ENCODE data around the gene UBAC1.
"Not testable (repeated sequence)": the region's sequence is repeated elsewhere in the genome, so short reads cannot be mapped to it uniquely, and the experiment has no call there.

Gene UBAC1

GRCh38 chr9:135896205-135896604 is 65.0 kb downstream of the UBAC1 start:
- Histone ChIP-seq H3K27me3 (ENCODE audit: control insufficient read depth, insufficient read depth, low read length) (no peaks in the 10 kb centered on the region), H3K36me3 (ENCODE audit: control insufficient read depth, low read depth, low read length) (peaks cover 2% of the 10 kb centered on the region), H3K27ac (ENCODE audit: low read length) (no peak overlapping the region), H3K9ac (ENCODE audit: low read length) (no peak overlapping the region), H3K9me3 (ENCODE audit: control insufficient read depth, low read depth, low read length) (no peaks in the 10 kb centered on the region), H3K4me3 (ENCODE audit: low read length) (no peak overlapping the region), H3K4me1 (ENCODE audit: control insufficient read depth, low read depth, low read length) (peaks cover 12% of the 10 kb centered on the region)

- no peak overlapping the region for H3K27ac ChIP-seq (ENCODE audit: low read length)
- no peak overlapping the region for H3K9ac ChIP-seq (ENCODE audit: low read length)
- no peaks in the 10 kb centered on the region for H3K27me3 ChIP-seq (ENCODE audit: control insufficient read depth, insufficient read depth, low read length)
- H3K4me1 ChIP-seq (ENCODE audit: control insufficient read depth, low read depth, low read length): peaks cover 20% of the 10 kb centered on the region
- no peak overlapping the region for H3K4me3 ChIP-seq (ENCODE audit: low read length)
- H3K36me3 ChIP-seq (ENCODE audit: control insufficient read depth, low read depth, low read length): peaks cover 2% of the 10 kb centered on the region
- H3K9me3 ChIP-seq (ENCODE audit: control insufficient read depth, low read depth, low read length): no peaks in the 10 kb centered on the region
These were observed 65.8 kb downstream of the UBAC1 start for GRCh38 chr9:135895202-135895848.

- no peaks in the 10 kb centered on the region for H3K9me3 ChIP-seq (ENCODE audit: control insufficient read depth, low read depth, low read length)
- H3K4me1 ChIP-seq (ENCODE audit: control insufficient read depth, low read depth, low read length): peaks cover 33% of the 10 kb centered on the region
- no peak overlapping the region for H3K27ac ChIP-seq (ENCODE audit: low read length)
- H3K4me3 ChIP-seq (ENCODE audit: low read length): no peak overlapping the region
- H3K9ac ChIP-seq (ENCODE audit: low read length): no peak overlapping the region
- H3K27me3 ChIP-seq (ENCODE audit: control insufficient read depth, insufficient read depth, low read length): no peaks in the 10 kb centered on the region
- H3K36me3 ChIP-seq (ENCODE audit: control insufficient read depth, low read depth, low read length): peaks cover 2% of the 10 kb centered on the region
These were observed 68.1 kb downstream of the UBAC1 start for GRCh38 chr9:135893104-135893503.

- H3K9ac ChIP-seq (ENCODE audit: low read length); H3K36me3 ChIP-seq (ENCODE audit: control insufficient read depth, low read depth, low read length); H3K4me3 ChIP-seq (ENCODE audit: low read length); H3K27me3 ChIP-seq (ENCODE audit: control insufficient read depth, insufficient read depth, low read length); H3K27ac ChIP-seq (ENCODE audit: low read length); H3K9me3 ChIP-seq (ENCODE audit: control insufficient read depth, low read depth, low read length): not testable (repeated sequence)
- H3K4me1 ChIP-seq (ENCODE audit: control insufficient read depth, low read depth, low read length): peaks cover 38% of the 10 kb centered on the region
These were observed 68.8 kb downstream of the UBAC1 start for GRCh38 chr9:135892327-135892726.

- no peaks in the 10 kb centered on the region for H3K36me3 ChIP-seq (ENCODE audit: control insufficient read depth, low read depth, low read length)
- H3K4me1 ChIP-seq (ENCODE audit: control insufficient read depth, low read depth, low read length): peaks cover 48% of the 10 kb centered on the region
- no peak overlapping the region for H3K9ac ChIP-seq (ENCODE audit: low read length)
- no peaks in the 10 kb centered on the region for H3K27me3 ChIP-seq (ENCODE audit: control insufficient read depth, insufficient read depth, low read length)
- H3K27ac ChIP-seq (ENCODE audit: low read length): no peak overlapping the region
- no peaks in the 10 kb centered on the region for H3K9me3 ChIP-seq (ENCODE audit: control insufficient read depth, low read depth, low read length)
- no peak overlapping the region for H3K4me3 ChIP-seq (ENCODE audit: low read length)
These were observed 70.0 kb downstream of the UBAC1 start for GRCh38 chr9:135891027-135891631.

- Histone ChIP-seq H3K9me3 (ENCODE audit: control insufficient read depth, low read depth, low read length) (no peaks in the 10 kb centered on the region), H3K4me3 (ENCODE audit: low read length) (no peak overlapping the region), H3K9ac (ENCODE audit: low read length) (no peak overlapping the region), H3K36me3 (ENCODE audit: control insufficient read depth, low read depth, low read length) (no peaks in the 10 kb centered on the region), H3K4me1 (ENCODE audit: control insufficient read depth, low read depth, low read length) (peaks cover 49% of the 10 kb centered on the region), H3K27me3 (ENCODE audit: control insufficient read depth, insufficient read depth, low read length) (no peaks in the 10 kb centered on the region), H3K27ac (ENCODE audit: low read length) (no peak overlapping the region)
These were observed 70.8 kb downstream of the UBAC1 start for GRCh38 chr9:135890190-135891026.

- Histone ChIP-seq H3K4me1 (ENCODE audit: control insufficient read depth, low read depth, low read length) (peaks cover 53% of the 10 kb centered on the region), H3K4me3 (ENCODE audit: low read length) (no peak overlapping the region), H3K27me3 (ENCODE audit: control insufficient read depth, insufficient read depth, low read length) (no peaks in the 10 kb centered on the region), H3K27ac (ENCODE audit: low read length) (no peak overlapping the region), H3K9ac (ENCODE audit: low read length) (no peak overlapping the region), H3K9me3 (ENCODE audit: control insufficient read depth, low read depth, low read length) (no peaks in the 10 kb centered on the region), H3K36me3 (ENCODE audit: control insufficient read depth, low read depth, low read length) (no peaks in the 10 kb centered on the region)
These were observed 71.5 kb downstream of the UBAC1 start for GRCh38 chr9:135889564-135890189.

- Histone ChIP-seq H3K4me1 (ENCODE audit: control insufficient read depth, low read depth, low read length) (peaks cover 47% of the 10 kb centered on the region), H3K27ac (ENCODE audit: low read length) (no peak overlapping the region), H3K9ac (ENCODE audit: low read length) (no peak overlapping the region)
These were observed 72.3 kb downstream of the UBAC1 start for GRCh38 chr9:135888766-135889394.

GRCh38 chr9:135888126-135888765 is 72.9 kb downstream of the UBAC1 start:
- no peaks in the 10 kb centered on the region for H3K9me3 ChIP-seq (ENCODE audit: control insufficient read depth, low read depth, low read length)
- no peaks in the 10 kb centered on the region for H3K27me3 ChIP-seq (ENCODE audit: control insufficient read depth, insufficient read depth, low read length)
- H3K27ac ChIP-seq (ENCODE audit: low read length): no peak overlapping the region
- no peak overlapping the region for H3K4me3 ChIP-seq (ENCODE audit: low read length)
- peaks cover 43% of the 10 kb centered on the region for H3K4me1 ChIP-seq (ENCODE audit: control insufficient read depth, low read depth, low read length)
- H3K36me3 ChIP-seq (ENCODE audit: control insufficient read depth, low read depth, low read length): no peaks in the 10 kb centered on the region
- no peak overlapping the region for H3K9ac ChIP-seq (ENCODE audit: low read length)

More at GRCh38 chr9:135888766-135889394, 72.3 kb downstream of the UBAC1 start:
- no peaks in the 10 kb centered on the region for H3K9me3 ChIP-seq (ENCODE audit: control insufficient read depth, low read depth, low read length)
- H3K4me3 ChIP-seq (ENCODE audit: low read length): no peak overlapping the region
- no peaks in the 10 kb centered on the region for H3K27me3 ChIP-seq (ENCODE audit: control insufficient read depth, insufficient read depth, low read length)
- no peaks in the 10 kb centered on the region for H3K36me3 ChIP-seq (ENCODE audit: control insufficient read depth, low read depth, low read length)

GRCh38 chr9:135887585-135888050 is 73.6 kb downstream of the UBAC1 start:
- Histone ChIP-seq H3K36me3 (ENCODE audit: control insufficient read depth, low read depth, low read length) (no peaks in the 10 kb centered on the region), H3K4me1 (ENCODE audit: control insufficient read depth, low read depth, low read length) (peaks cover 43% of the 10 kb centered on the region), H3K27me3 (ENCODE audit: control insufficient read depth, insufficient read depth, low read length) (no peaks in the 10 kb centered on the region), H3K9ac (ENCODE audit: low read length) (no peak overlapping the region), H3K27ac (ENCODE audit: low read length) (no peak overlapping the region), H3K9me3 (ENCODE audit: control insufficient read depth, low read depth, low read length) (no peaks in the 10 kb centered on the region), H3K4me3 (ENCODE audit: low read length) (no peak overlapping the region)
